ENCODE results near the gene DDO. TPM values are rescaled to one million over a fixed set of nuclear protein-coding genes. Genes with fewer than 3 reads are reported as not detected.

The DDO gene
- total RNA-seq, 4 donors from 2014 or later: 0.88 to 3.3 (median 0.97) TPM; not detected in 1

- H3K27me3 ChIP-seq: no peaks in the 10 kb centered on the region
- H3K27ac ChIP-seq: no peak overlapping the region
- H3K9me3 ChIP-seq: no peaks in the 10 kb centered on the region
- H3K4me1 ChIP-seq: no peaks in the 10 kb centered on the region
- no peak for DNase-seq
- intact Hi-C loops (cut with DNase I; ENCODE audit: low total_unique reads): no loop called here
- H3K4me3 ChIP-seq: no peak overlapping the region
- no peaks in the 10 kb centered on the region for H3K36me3 ChIP-seq
- TF ChIP-seq CTCF (IDR thresholded peaks at IDR 0.05) (no peak), POLR2A (IDR thresholded peaks at IDR 0.05) (no peak)
Observed at GRCh38 chr6:110364364-110365105, 50.8 kb downstream of the DDO start.

GRCh38 chr6:110363748-110364147 lies 51.6 kb downstream of the DDO start:
- Histone ChIP-seq H3K4me1 (no peaks in the 10 kb centered on the region), H3K4me3 (no peak overlapping the region), H3K9me3 (no peaks in the 10 kb centered on the region), H3K36me3 (no peaks in the 10 kb centered on the region), H3K27ac (no peak overlapping the region), H3K27me3 (no peaks in the 10 kb centered on the region)
- no peak for DNase-seq
- TF ChIP-seq CTCF (IDR thresholded peaks at IDR 0.05): no peak
- no peak for TF ChIP-seq POLR2A (IDR thresholded peaks at IDR 0.05)
- intact Hi-C loops (cut with DNase I; ENCODE audit: low total_unique reads): no loop called here

GRCh38 chr6:110360676-110361075 lies 54.7 kb downstream of the DDO start:
- Histone ChIP-seq H3K4me3 (no peak overlapping the region), H3K9me3 (no peaks in the 10 kb centered on the region), H3K36me3 (no peaks in the 10 kb centered on the region), H3K27ac (no peak overlapping the region), H3K4me1 (peaks cover 0 to 3% of the 10 kb centered on the region in 2 donors), H3K27me3 (no peaks in the 10 kb centered on the region)
- intact Hi-C loops (cut with DNase I; ENCODE audit: low total_unique reads): no loop called here
- no peak for TF ChIP-seq POLR2A (IDR thresholded peaks at IDR 0.05)
- no peak for DNase-seq

- no peak overlapping the region for H3K4me3 ChIP-seq
- intact Hi-C loops (cut with DNase I; ENCODE audit: low total_unique reads): no loop called here
- DNase-seq: no peak
- H3K9me3 ChIP-seq: no peaks in the 10 kb centered on the region
- H3K27ac ChIP-seq: peak overlapping the region; percentile 97 to 98
- H3K27me3 ChIP-seq: no peaks in the 10 kb centered on the region
- TF ChIP-seq POLR2A (IDR thresholded peaks at IDR 0.05) (no peak), CTCF (IDR thresholded peaks at IDR 0.05) (no peak)
- H3K36me3 ChIP-seq: no peaks in the 10 kb centered on the region
- H3K4me1 ChIP-seq: peaks cover 0 to 3% of the 10 kb centered on the region in 2 donors
Observed at GRCh38 chr6:110359556-110359955, 55.8 kb downstream of the DDO start.

GRCh38 chr6:110358553-110359160 lies 56.7 kb downstream of the DDO start:
- intact Hi-C loops (cut with DNase I; ENCODE audit: low total_unique reads): no loop called here
- H3K27ac ChIP-seq: peak overlapping the region; percentile 97 to 98
- peaks cover 0 to 9% of the 10 kb centered on the region in 2 donors for H3K4me1 ChIP-seq
- peak overlapping the region; percentile 45 to 55 for H3K4me3 ChIP-seq
- no peaks in the 10 kb centered on the region for H3K27me3 ChIP-seq
- DNase-seq: no peak
- no peaks in the 10 kb centered on the region for H3K36me3 ChIP-seq
- no peaks in the 10 kb centered on the region for H3K9me3 ChIP-seq
- TF ChIP-seq CTCF (IDR thresholded peaks at IDR 0.05): no peak
- no peak for TF ChIP-seq POLR2A (IDR thresholded peaks at IDR 0.05)
